ENCODE measurements around the gene AGTRAP.
A peak's percentile ranks its signal among the peaks of the same experiment; 100 is the strongest.

AGTRAP gene

GRCh38 chr1:11733306-11733705, 2.6 kb upstream of the AGTRAP start:
- Histone ChIP-seq H3K4me1 (ENCODE audit: control insufficient read depth in 2 of 2, insufficient read depth in 2 of 2, low read length in 2 of 2) (peaks cover 30 to 31% of the 10 kb centered on the region in 2 donors), H3K27ac (ENCODE audit: low read depth in 2 of 2, low read length in 2 of 2) (peak overlapping the region in 1 of 2 donors; percentile 69), H3K9ac (ENCODE audit: low read depth in 1 of 2, low read length in 2 of 2) (no peak overlapping the region), H3K9me3 (ENCODE audit: control insufficient read depth in 2 of 2, low read length in 2 of 2) (no peaks in the 10 kb centered on the region), H3K4me3 (ENCODE audit: low read length in 2 of 2) (no peak overlapping the region), H3K36me3 (ENCODE audit: control insufficient read depth in 2 of 2, insufficient read depth in 2 of 2, low read length in 2 of 2) (no peaks in the 10 kb centered on the region), H3K27me3 (ENCODE audit: control insufficient read depth in 2 of 2, insufficient read depth in 2 of 2, low read length in 2 of 2) (no peaks in the 10 kb centered on the region)

GRCh38 chr1:11735531-11735853, 444 bp upstream of the AGTRAP start:
- peak overlapping the region; percentile 97 to 99 for H3K4me3 ChIP-seq (ENCODE audit: low read length in 2 of 2)

GRCh38 chr1:11736746-11737639, 1.1 kb downstream of the AGTRAP start:
- H3K9ac ChIP-seq (ENCODE audit: low read depth in 1 of 2, low read length in 2 of 2): peak overlapping the region; percentile 79 to 86
- H3K36me3 ChIP-seq (ENCODE audit: control insufficient read depth in 2 of 2, insufficient read depth in 2 of 2, low read length in 2 of 2): no peaks in the 10 kb centered on the region
- H3K27me3 ChIP-seq (ENCODE audit: control insufficient read depth in 2 of 2, insufficient read depth in 2 of 2, low read length in 2 of 2): no peaks in the 10 kb centered on the region
- peak overlapping the region; percentile 97 to 99 for H3K4me3 ChIP-seq (ENCODE audit: low read length in 2 of 2)
- peak overlapping the region; percentile 70 to 73 for H3K27ac ChIP-seq (ENCODE audit: low read depth in 2 of 2, low read length in 2 of 2)
- no peaks in the 10 kb centered on the region for H3K9me3 ChIP-seq (ENCODE audit: control insufficient read depth in 2 of 2, low read length in 2 of 2)
- peaks cover 22% of the 10 kb centered on the region in 2 donors for H3K4me1 ChIP-seq (ENCODE audit: control insufficient read depth in 2 of 2, insufficient read depth in 2 of 2, low read length in 2 of 2)

More at GRCh38 chr1:11735531-11735853, 444 bp upstream of the AGTRAP start:
- Histone ChIP-seq H3K9me3 (ENCODE audit: control insufficient read depth in 2 of 2, low read length in 2 of 2) (no peaks in the 10 kb centered on the region), H3K4me1 (ENCODE audit: control insufficient read depth in 2 of 2, insufficient read depth in 2 of 2, low read length in 2 of 2) (peaks cover 19 to 20% of the 10 kb centered on the region in 2 donors), H3K9ac (ENCODE audit: low read depth in 1 of 2, low read length in 2 of 2) (no peak overlapping the region), H3K27me3 (ENCODE audit: control insufficient read depth in 2 of 2, insufficient read depth in 2 of 2, low read length in 2 of 2) (no peaks in the 10 kb centered on the region), H3K36me3 (ENCODE audit: control insufficient read depth in 2 of 2, insufficient read depth in 2 of 2, low read length in 2 of 2) (no peaks in the 10 kb centered on the region), H3K27ac (ENCODE audit: low read depth in 2 of 2, low read length in 2 of 2) (peak overlapping the region; percentile 70 to 73)

DNA sequence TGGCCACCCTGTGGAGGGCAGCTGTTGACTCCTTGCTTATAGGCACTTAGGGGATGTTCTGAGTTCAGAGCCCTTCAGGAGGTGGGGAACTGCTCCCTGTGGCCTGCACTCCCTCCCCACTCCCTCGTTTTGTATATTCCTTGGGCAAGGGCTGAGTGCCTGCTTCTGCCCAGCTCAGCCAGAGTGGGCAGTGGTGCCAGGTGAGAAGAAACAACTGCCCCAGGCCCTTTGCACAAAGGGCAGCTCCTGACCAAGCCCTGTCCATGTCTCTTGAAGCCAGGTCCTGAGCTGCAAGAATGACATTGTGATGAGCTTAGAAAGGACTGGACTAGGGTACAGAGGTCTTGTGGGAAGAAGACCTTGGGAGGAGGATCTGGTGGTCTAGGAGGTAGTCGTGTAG, 2.2 kb downstream of the AGTRAP start:
- no peak overlapping the region for H3K27ac ChIP-seq (ENCODE audit: low read depth in 2 of 2, low read length in 2 of 2)

DNA sequence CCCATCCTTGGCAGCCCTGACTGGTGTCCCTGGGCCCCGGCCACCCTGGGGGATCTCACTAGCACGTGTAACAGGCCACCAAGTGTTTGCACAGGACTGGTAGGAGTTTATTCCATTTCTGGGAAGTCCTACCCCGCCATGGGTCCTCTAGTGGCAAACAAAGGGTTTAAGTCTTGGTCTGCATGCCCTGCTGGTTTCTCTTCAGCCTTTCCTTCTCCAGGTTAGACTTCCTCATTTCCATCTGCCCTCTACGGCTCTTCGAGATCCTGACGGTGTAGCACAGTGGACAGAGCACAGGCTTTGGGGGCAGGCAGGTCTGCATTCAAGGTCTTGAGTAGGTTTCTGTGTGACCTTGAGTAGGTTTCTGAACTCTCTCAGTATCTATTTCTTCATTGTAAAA, 2.8 kb downstream of the AGTRAP start:
- H3K27ac ChIP-seq (ENCODE audit: low read depth in 2 of 2, low read length in 2 of 2): no peak overlapping the region
- peaks cover 22% of the 10 kb centered on the region in 2 donors for H3K4me1 ChIP-seq (ENCODE audit: control insufficient read depth in 2 of 2, insufficient read depth in 2 of 2, low read length in 2 of 2)
- H3K27me3 ChIP-seq (ENCODE audit: control insufficient read depth in 2 of 2, insufficient read depth in 2 of 2, low read length in 2 of 2): no peaks in the 10 kb centered on the region
- no peaks in the 10 kb centered on the region for H3K9me3 ChIP-seq (ENCODE audit: control insufficient read depth in 2 of 2, low read length in 2 of 2)
- no peak overlapping the region for H3K4me3 ChIP-seq (ENCODE audit: low read length in 2 of 2)
- H3K9ac ChIP-seq (ENCODE audit: low read depth in 1 of 2, low read length in 2 of 2): no peak overlapping the region
- H3K36me3 ChIP-seq (ENCODE audit: control insufficient read depth in 2 of 2, insufficient read depth in 2 of 2, low read length in 2 of 2): no peaks in the 10 kb centered on the region

More for the DNA sequence above, 2.2 kb downstream of the AGTRAP start:
- H3K27me3 ChIP-seq (ENCODE audit: control insufficient read depth in 2 of 2, insufficient read depth in 2 of 2, low read length in 2 of 2): no peaks in the 10 kb centered on the region
- H3K4me1 ChIP-seq (ENCODE audit: control insufficient read depth in 2 of 2, insufficient read depth in 2 of 2, low read length in 2 of 2): peaks cover 22% of the 10 kb centered on the region in 2 donors
- H3K4me3 ChIP-seq (ENCODE audit: low read length in 2 of 2): no peak overlapping the region
- H3K9ac ChIP-seq (ENCODE audit: low read depth in 1 of 2, low read length in 2 of 2): no peak overlapping the region
- H3K9me3 ChIP-seq (ENCODE audit: control insufficient read depth in 2 of 2, low read length in 2 of 2): no peaks in the 10 kb centered on the region
- no peaks in the 10 kb centered on the region for H3K36me3 ChIP-seq (ENCODE audit: control insufficient read depth in 2 of 2, insufficient read depth in 2 of 2, low read length in 2 of 2)

- Histone ChIP-seq H3K4me1 (ENCODE audit: control insufficient read depth in 2 of 2, insufficient read depth in 2 of 2, low read length in 2 of 2) (peaks cover 19 to 20% of the 10 kb centered on the region in 2 donors), H3K4me3 (ENCODE audit: low read length in 2 of 2) (no peak overlapping the region), H3K9me3 (ENCODE audit: control insufficient read depth in 2 of 2, low read length in 2 of 2) (no peaks in the 10 kb centered on the region), H3K9ac (ENCODE audit: low read depth in 1 of 2, low read length in 2 of 2) (no peak overlapping the region), H3K27ac (ENCODE audit: low read depth in 2 of 2, low read length in 2 of 2) (no peak overlapping the region), H3K36me3 (ENCODE audit: control insufficient read depth in 2 of 2, insufficient read depth in 2 of 2, low read length in 2 of 2) (no peaks in the 10 kb centered on the region), H3K27me3 (ENCODE audit: control insufficient read depth in 2 of 2, insufficient read depth in 2 of 2, low read length in 2 of 2) (no peaks in the 10 kb centered on the region)
These were observed 4.6 kb downstream of the AGTRAP start for GRCh38 chr1:11740258-11741192.

- no peaks in the 10 kb centered on the region for H3K9me3 ChIP-seq (ENCODE audit: control insufficient read depth in 2 of 2, low read length in 2 of 2)
- no peaks in the 10 kb centered on the region for H3K27me3 ChIP-seq (ENCODE audit: control insufficient read depth in 2 of 2, insufficient read depth in 2 of 2, low read length in 2 of 2)
- H3K36me3 ChIP-seq (ENCODE audit: control insufficient read depth in 2 of 2, insufficient read depth in 2 of 2, low read length in 2 of 2): no peaks in the 10 kb centered on the region
- peaks cover 12 to 15% of the 10 kb centered on the region in 2 donors for H3K4me1 ChIP-seq (ENCODE audit: control insufficient read depth in 2 of 2, insufficient read depth in 2 of 2, low read length in 2 of 2)
- no peak overlapping the region for H3K27ac ChIP-seq (ENCODE audit: low read depth in 2 of 2, low read length in 2 of 2)
- H3K9ac ChIP-seq (ENCODE audit: low read depth in 1 of 2, low read length in 2 of 2): no peak overlapping the region
- H3K4me3 ChIP-seq (ENCODE audit: low read length in 2 of 2): no peak overlapping the region
These were observed 5.5 kb downstream of the AGTRAP start for GRCh38 chr1:11741482-11741881.

DNA sequence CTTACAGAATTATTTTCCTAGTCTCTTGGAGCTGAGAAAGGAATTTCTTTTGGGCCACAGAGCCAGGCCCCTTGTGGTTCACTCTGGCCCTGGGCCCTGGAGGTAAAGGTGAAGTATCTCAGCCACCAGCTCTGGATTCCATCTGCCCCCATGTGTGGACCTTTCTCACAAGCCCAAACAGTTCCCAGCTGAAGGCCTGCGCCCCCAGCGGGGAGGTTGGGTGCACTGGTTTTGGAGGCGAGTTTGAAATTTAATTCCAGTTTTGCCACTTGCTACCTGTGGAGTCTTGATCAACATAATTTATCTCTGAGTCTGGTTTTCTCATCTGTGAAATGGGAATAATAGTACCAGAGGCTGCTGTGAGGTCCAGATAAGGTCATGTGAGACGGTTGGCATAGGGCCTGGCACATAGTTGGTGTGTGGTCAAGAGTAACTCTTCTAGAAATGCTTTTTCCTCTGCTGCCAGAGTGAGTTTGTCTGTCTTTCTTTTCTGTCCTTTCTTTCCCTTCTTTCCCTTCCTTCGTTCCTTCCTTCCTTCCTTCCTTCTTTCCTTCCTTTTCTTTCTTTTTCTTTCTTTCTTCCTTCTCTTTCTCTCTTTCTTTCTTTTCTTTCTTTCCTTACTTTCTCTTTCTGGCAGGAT, 6.1 kb downstream of the AGTRAP start:
- H3K4me1 ChIP-seq (ENCODE audit: control insufficient read depth in 2 of 2, insufficient read depth in 2 of 2, low read length in 2 of 2): peaks cover 6 to 10% of the 10 kb centered on the region in 2 donors
- no peak overlapping the region for H3K9ac ChIP-seq (ENCODE audit: low read depth in 1 of 2, low read length in 2 of 2)
- no peak overlapping the region for H3K27ac ChIP-seq (ENCODE audit: low read depth in 2 of 2, low read length in 2 of 2)
- H3K36me3 ChIP-seq (ENCODE audit: control insufficient read depth in 2 of 2, insufficient read depth in 2 of 2, low read length in 2 of 2): no peaks in the 10 kb centered on the region
- no peaks in the 10 kb centered on the region for H3K27me3 ChIP-seq (ENCODE audit: control insufficient read depth in 2 of 2, insufficient read depth in 2 of 2, low read length in 2 of 2)
- no peak overlapping the region for H3K4me3 ChIP-seq (ENCODE audit: low read length in 2 of 2)
- no peaks in the 10 kb centered on the region for H3K9me3 ChIP-seq (ENCODE audit: control insufficient read depth in 2 of 2, low read length in 2 of 2)

- peaks cover 6 to 7% of the 10 kb centered on the region in 2 donors for H3K4me1 ChIP-seq (ENCODE audit: control insufficient read depth in 2 of 2, insufficient read depth in 2 of 2, low read length in 2 of 2)
- no peaks in the 10 kb centered on the region for H3K27me3 ChIP-seq (ENCODE audit: control insufficient read depth in 2 of 2, insufficient read depth in 2 of 2, low read length in 2 of 2)
- no peak overlapping the region for H3K4me3 ChIP-seq (ENCODE audit: low read length in 2 of 2)
- no peak overlapping the region for H3K9ac ChIP-seq (ENCODE audit: low read depth in 1 of 2, low read length in 2 of 2)
- H3K9me3 ChIP-seq (ENCODE audit: control insufficient read depth in 2 of 2, low read length in 2 of 2): no peaks in the 10 kb centered on the region
- H3K27ac ChIP-seq (ENCODE audit: low read depth in 2 of 2, low read length in 2 of 2): no peak overlapping the region
- H3K36me3 ChIP-seq (ENCODE audit: control insufficient read depth in 2 of 2, insufficient read depth in 2 of 2, low read length in 2 of 2): no peaks in the 10 kb centered on the region
These were observed 8.4 kb downstream of the AGTRAP start for GRCh38 chr1:11744287-11744686.

All from mucosa of rectum (tissue), 2 donors.